K562 (cell line): ENCODE data around the gene GFI1B. TPM values are rescaled to one million over a fixed set of nuclear protein-coding genes. Genes with fewer than 3 reads are reported as not detected.

Experiments
- ATAC-seq: fragments of 200-7000 bp; cut with Tn5 transposase; 3 replicates; pipeline ENCODE4 v1.9.1; 2020; ENCODE audit warnings: moderate library complexity
- BruUV-seq: library from RNA; stranded (reverse); fragments of 400-500 nt; replicated peaks from 2 replicates; lab custom pipeline; 2021; lab: Mats Ljungman, UMichigan
- CTCF ChIA-PET: fragments of 300-600 bp; formaldehyde crosslinking; extraction: SDS; loops from one replicate; lab custom pipeline; 2021; ENCODE audit warnings: low intra/inter-chr PET ratio; lab: Yijun Ruan, JAX
- POLR2A ChIA-PET: fragments of 300-600, 350-650 bp; sonication (Branson Sonifier 250); formaldehyde crosslinking; extraction: SDS; loops from one replicate; lab custom pipeline; 2021; ENCODE audit warnings: antibody characterized with exemption, inconsistent platforms; lab: Yijun Ruan, JAX
- DNase-seq, 4 experiments: peaks; one replicate each; pipeline versions ENCODE4 v3.0.0 to v3.0.0-alpha.2; 2011 to 2018; ENCODE audit warnings: low spot score in 3 of 4, mixed read lengths in 3 of 4; ENCODE audit errors: extremely low read depth in 1 of 4
- FAIRE-seq: peaks from 2 replicates; lab custom pipeline; 2011; peaks lifted over from hg19 to GRCh38; lab: Jason Lieb, UNC
- H2AFZ ChIP-seq: 2 replicates; pipeline ENCODE4 v1.6.0; 2011; ENCODE audit warnings: low read depth, low read length, control low read depth, inconsistent platforms
- H3K27ac ChIP-seq: fragments of 200-600 bp; 3 replicates; pipeline ENCODE4 v1.8.0; 2011; ENCODE audit warnings: low read depth, mild to moderate bottlenecking, control low read depth, inconsistent platforms, low read length, moderate library complexity, mixed read lengths; ENCODE audit errors: extremely low read depth
- H3K27me3 ChIP-seq, 2 experiments: fragments of 300-600 bp in 1 of 2; 2 replicates in 1 of 2; 3 replicates in 1 of 2; pipeline versions ENCODE4 v1.6.0 to v1.8.0; 2011; ENCODE audit warnings: inconsistent platforms in 2 of 2, low read length in 2 of 2, mild to moderate bottlenecking in 1 of 2, mixed read lengths in 1 of 2, moderate library complexity in 1 of 2; ENCODE audit not compliant: control insufficient read depth in 2 of 2, insufficient read depth in 2 of 2
- H3K36me3 ChIP-seq: fragments of 300-600 bp; 3 replicates; pipeline ENCODE4 v1.8.0; 2011; ENCODE audit warnings: mild to moderate bottlenecking, low read length, inconsistent platforms; ENCODE audit not compliant: control insufficient read depth, insufficient read depth
- H3K4me1 ChIP-seq, 2 experiments: fragments of 200-600 bp in 1 of 2; replicated peaks in 1 of 2; 2 replicates in 1 of 2; 3 replicates in 1 of 2; pipeline versions ENCODE4 v1.5.1 to v1.8.0; 2011; ENCODE audit warnings: inconsistent platforms in 2 of 2, low read length in 2 of 2, mild to moderate bottlenecking in 1 of 2, mixed read lengths in 1 of 2, moderate library complexity in 1 of 2; ENCODE audit not compliant: control insufficient read depth in 2 of 2, insufficient read depth in 2 of 2
- H3K4me2 ChIP-seq: 2 replicates; pipeline ENCODE4 v1.6.1; 2011; ENCODE audit warnings: low read length, control low read depth, inconsistent platforms, mixed read lengths; ENCODE audit not compliant: insufficient read depth
- H3K4me3 ChIP-seq: fragments of 200-600 bp; sonication (generic), shearing (Covaris generic); 2 replicates; pipeline ENCODE4 v1.5.1; 2016; ENCODE audit warnings: control low read depth, inconsistent platforms
- H3K79me2 ChIP-seq: fragments of 200-600 bp; 3 replicates; pipeline ENCODE4 v1.8.0; 2011; ENCODE audit warnings: low read length, inconsistent platforms; ENCODE audit not compliant: control insufficient read depth, insufficient read depth
- H3K9ac ChIP-seq, 2 experiments: 2 replicates each; pipeline versions ENCODE4 v1.6.0 to v1.6.1; 2011; ENCODE audit warnings: low read depth in 2 of 2, low read length in 2 of 2, control low read depth in 1 of 2, inconsistent platforms in 1 of 2, mild to moderate bottlenecking in 1 of 2, mixed read lengths in 1 of 2; ENCODE audit not compliant: insufficient read depth in 1 of 2
- H3K9me1 ChIP-seq: one replicate; pipeline ENCODE4 v1.6.0; 2011; ENCODE audit warnings: inconsistent platforms, mild to moderate bottlenecking, low read length, moderate library complexity; ENCODE audit not compliant: control insufficient read depth, insufficient read depth
- H3K9me3 ChIP-seq: replicated peaks from 2 replicates; pipeline ENCODE4 v1.5.1; 2011; ENCODE audit warnings: low read depth, low read length, inconsistent platforms; ENCODE audit not compliant: control insufficient read depth, insufficient read depth
- H4K20me1 ChIP-seq: replicated peaks from 2 replicates; pipeline ENCODE4 v1.6.1; 2011; ENCODE audit warnings: low read length, inconsistent platforms, mixed read lengths; ENCODE audit not compliant: control insufficient read depth, insufficient read depth
- ATF3 ChIP-seq, 2 experiments: fragments of 450-650 bp in 1 of 2; sonication (generic) in 1 of 2; formaldehyde crosslinking in 1 of 2; IDR thresholded peaks in 1 of 2; conservative IDR thresholded peaks in 1 of 2; 2 replicates each; pipeline versions ENCODE4 v1.6.1 to v1.8.1; 2016 to 2023; ENCODE audit warnings: mild to moderate bottlenecking in 2 of 2, moderate library complexity in 2 of 2, inconsistent platforms in 1 of 2, missing genetic modification reagents in 1 of 2
- LEF1 ChIP-seq: fragments of 450-650 bp; IDR thresholded peaks from 2 replicates; pipeline ENCODE4 v1.6.1; 2016; ENCODE audit warnings: mild to moderate bottlenecking
- NR2C2 ChIP-seq, 2 experiments: fragments of 200-800 bp in 1 of 2; sonication (Bioruptor generic) in 1 of 2; sonication (generic) in 1 of 2; formaldehyde crosslinking in 1 of 2; IDR thresholded peaks; 2 replicates each; pipeline versions ENCODE4 v1.6.1 to v1.8.0; 2016 to 2022; ENCODE audit warnings: mild to moderate bottlenecking in 1 of 2, missing compliant biosample characterization in 1 of 2, missing genetic modification characterization in 1 of 2, missing genetic modification reagents in 1 of 2
- POLR2G ChIP-seq: fragments of 200-400 bp; formaldehyde crosslinking; IDR thresholded peaks from 2 replicates; pipeline ENCODE4 v1.6.1; 2017; ENCODE audit warnings: low read depth, mild to moderate bottlenecking, antibody characterized with exemption, low read length, moderate library complexity
- SMAD4 ChIP-seq: fragments of 250-450 bp; sonication (Bioruptor Pico); conservative IDR thresholded peaks from 2 replicates; pipeline ENCODE4 v1.8.0; 2021; ENCODE audit warnings: inconsistent platforms, mild to moderate bottlenecking, moderate library complexity
- SPI1 ChIP-seq: IDR thresholded peaks from 2 replicates; pipeline ENCODE4 v1.6.1; 2011; ENCODE audit warnings: low read depth, low read length, control low read depth, borderline replicate concordance
- TEAD1 ChIP-seq, 2 experiments: fragments of 450-650 bp in 1 of 2; sonication (generic) in 1 of 2; formaldehyde crosslinking; IDR thresholded peaks; 2 replicates each; pipeline versions ENCODE4 v1.4.0 to v1.8.0; 2020 to 2022; ENCODE audit warnings: mild to moderate bottlenecking in 2 of 2, missing genetic modification reagents in 1 of 2
- TFE3 ChIP-seq: fragments of 450-650 bp; formaldehyde crosslinking; IDR thresholded peaks from 2 replicates; pipeline ENCODE4 v1.4.0; 2020; ENCODE audit warnings: mild to moderate bottlenecking, mixed read lengths
- ZNF239 ChIP-seq: fragments of 250-450 bp; sonication (Bioruptor Pico); IDR thresholded peaks from 2 replicates; pipeline ENCODE4 v1.4.0; 2020; ENCODE audit warnings: mild to moderate bottlenecking
- WGBS: fragments of 100-300 bp; shearing (Covaris generic); methylation state at CpG from one replicate; pipeline ENCODE4 v1.1.6; 2016; ENCODE audit warnings: low coverage, mixed read lengths; ENCODE audit not compliant: insufficient coverage; ENCODE audit errors: missing lambda C conversion rate; 5-methylcytosine and 5-hydroxymethylcytosine counted together
- in situ Hi-C: fragments of 300-500 bp; cut with MboI; formaldehyde crosslinking; loops from 4 replicates; pipeline ENCODE4 v1.15.0; 2018; ENCODE audit warnings: inconsistent platforms, mixed read lengths
- intact Hi-C: fragments of 100-400 bp; cut with micrococcal nuclease; formaldehyde crosslinking; loops from 2 replicates; pipeline ENCODE4 v1.14.2; 2022
- polyA plus RNA-seq, 8 experiments: library from polyadenylated mRNA; depleted of rRNA in 4 of 8; stranded (reverse) in 5 of 8; unstranded in 3 of 8; fragments of >200 nt; fragmentation: Nextera tagmentation in 2 of 8; fragmentation: Illumina TruSeq in 1 of 8; extraction: Ambion mirVana in 2 of 8; extraction: Trizol in 1 of 8; gene quantifications; 2 replicates each; pipeline versions ENCODE4 v1.2.1 to v1.2.3, GENCODE V29; 2011 to 2014; ENCODE audit warnings: inconsistent platforms in 1 of 8, missing spikeins in 1 of 8
- total RNA-seq, 7 experiments: library from RNA; depleted of rRNA in 6 of 7; stranded (reverse); fragments of >200 nt in 6 of 7; fragmentation: Illumina TruSeq in 2 of 7; extraction: Trizol in 2 of 7; gene quantifications; 2 replicates each; pipeline versions ENCODE4 v1.2.1 to v1.2.3, GENCODE V29; 2011 to 2021; ENCODE audit warnings: low replicate concordance in 1 of 7

Gene GFI1B
- total and polyA plus RNA-seq, 9 of the 15 experiments (the other 6 are each of a cell fraction or from before 2014, with no cell fraction given): 8.0 to 75.7 (median 34.5) TPM

GRCh38 chr9:132942541-132943182 is 35.8 kb upstream of the GFI1B start (continued):
- TF ChIP-seq TFE3 (peak; percentile 12; the same call in 1 of the 2 replicates), ATF3 (IDR thresholded peaks at IDR 0.05) (peak; percentile 20; the same call in 1 of the 2 replicates), ATF3 (CRISPR knock-in tag; conservative IDR thresholded peaks at IDR 0.05) (no peak), TEAD1 (CRISPR knock-in tag; IDR thresholded peaks at IDR 0.05) (0 out of 4 replicates have a peak, but pooled peaks of 1 of the 2 experiments have one; percentile 37)

DNA sequence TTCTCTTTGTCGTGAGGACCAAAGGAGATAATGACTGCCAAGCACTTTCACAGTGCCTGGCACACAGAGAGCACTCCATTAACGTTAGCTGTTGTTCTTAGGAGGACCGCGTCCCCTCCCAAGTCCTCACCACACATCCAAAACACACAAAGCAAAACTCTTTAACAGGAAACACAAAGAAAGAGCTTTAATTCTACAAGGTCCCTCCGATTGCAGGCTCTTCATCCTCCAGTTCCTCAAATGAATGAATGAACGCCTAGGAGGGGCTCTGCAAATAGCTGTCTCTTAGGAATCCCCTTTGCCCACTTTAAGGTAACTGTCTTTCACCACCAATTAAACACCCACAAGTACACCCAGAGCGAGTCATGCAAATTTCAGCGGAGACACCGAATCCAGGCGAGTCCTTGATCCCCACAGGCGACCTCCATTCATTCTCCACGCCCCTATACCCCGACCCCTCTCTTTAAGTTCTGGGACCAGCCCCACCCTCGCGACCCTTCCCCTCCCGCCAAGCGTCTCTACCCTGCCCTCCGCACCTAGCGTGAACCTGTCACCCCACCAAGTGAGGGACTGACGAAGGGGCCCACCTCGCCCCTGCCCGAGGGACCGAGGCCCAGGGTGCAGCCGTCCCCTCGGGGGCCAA is 34.7 kb upstream of the GFI1B start:
- 3% methylated on average over 22 of the region's 25 CpGs for WGBS
- peaks cover 55% of the 10 kb centered on the region for H3K79me2 ChIP-seq

More for the DNA sequence above, 34.7 kb upstream of the GFI1B start:
- Histone ChIP-seq H2AFZ (peak overlapping the region; percentile 96), H3K9me3 (no peaks in the 10 kb centered on the region), H4K20me1 (no peaks in the 10 kb centered on the region), H3K9ac (peak overlapping the region; percentile 93 to 98), H3K4me3 (peak overlapping the region; percentile 99), H3K27ac (peak overlapping the region; percentile 100), H3K4me1 (peaks cover 14 to 29% of the 10 kb centered on the region in 2 experiments), H3K9me1 (no peaks in the 10 kb centered on the region), H3K4me2 (peak overlapping the region; percentile 89), H3K27me3 (no peaks in the 10 kb centered on the region), H3K36me3 (no peaks in the 10 kb centered on the region)
- in situ Hi-C loops: no loop called here
- TF ChIP-seq POLR2G (no peak), NR2C2 (CRISPR knock-in tag; IDR thresholded peaks at IDR 0.05) (peak; percentile 9; the same call in 1 of the 2 replicates), NR2C2 (tag; IDR thresholded peaks at IDR 0.05) (no peak), LEF1 (no peak), SPI1 (peak; percentile 54), ZNF239 (no peak), SMAD4 (CRISPR knock-in tag) (no peak)
- FAIRE-seq (no peak), ATAC-seq (peak; percentile 12; the same call in 2 of the 3 replicates), DNase-seq (no peak)
- intact Hi-C loops: no loop called here
- CTCF ChIA-PET: no interaction called here
- POLR2A ChIA-PET: interaction anchor here (0.6 to 2.6 kb wide), 6 partner anchors 9 to 191 kb away, joined by 3 to 19 read pairs (median 4); partner anchors contain the start of gene GFI1B
- TSS peak; percentile 63 for BruUV-seq
